Keratinocyte (primary cell): ENCODE data around the gene AFDN.

Experiments
- CTCF ChIP-seq, 3 experiments: IDR thresholded peaks in 1 of 3; conservative IDR thresholded peaks in 1 of 3; optimal IDR thresholded peaks in 1 of 3; 2 replicates in 2 of 3; 3 replicates in 1 of 3; pipeline versions ENCODE3 to v1.5.1; 2011; ENCODE audit warnings: low read length in 3 of 3, mild to moderate bottlenecking in 3 of 3, moderate library complexity in 2 of 3, control low read depth in 1 of 3, inconsistent platforms in 1 of 3; ENCODE audit not compliant: insufficient read depth in 2 of 3; ENCODE audit errors: extremely low read depth in 1 of 3
- EZH2 ChIP-seq: IDR thresholded peaks from one replicate; pipeline ENCODE4 v1.6.1; 2012; ENCODE audit warnings: inconsistent platforms, mild to moderate bottlenecking, low read length, moderate library complexity

- no peak for TF ChIP-seq EZH2
- TF ChIP-seq CTCF (optimal IDR thresholded peaks at IDR 0.05 in 1 of 3, IDR thresholded peaks at IDR 0.05 in 1 of 3, conservative IDR thresholded peaks at IDR 0.05 in 1 of 3; ENCODE audit: extremely low read depth in 1 of 3, insufficient read depth in 2 of 3, low read length in 3 of 3), result no peak
These were observed 119.3 kb downstream of the AFDN start for GRCh38 chr6:167946007-167946406.
